Endothelial cell of umbilical vein (primary cell): ENCODE results near the gene MYEOV. TPM values are rescaled to one million over a fixed set of nuclear protein-coding genes. Genes with fewer than 3 reads are reported as not detected.

Experiments
- BruUV-seq: library from RNA; stranded (reverse); fragments of 400-500 nt; replicated peaks from 2 replicates; lab custom pipeline; 2021; lab: Mats Ljungman, UMichigan
- CTCF ChIA-PET: fragments of 300-600, 350-600 bp; sonication (Branson Sonifier 250); formaldehyde crosslinking; loops from one replicate; lab custom pipeline; 2021; ENCODE audit warnings: antibody characterized with exemption, inconsistent platforms; lab: Charles Lee
- POLR2A ChIA-PET: fragments of 300-600, 350-600 bp; sonication (Branson Sonifier 250); formaldehyde crosslinking; loops from one replicate; lab custom pipeline; 2021; ENCODE audit warnings: antibody characterized with exemption, inconsistent platforms; lab: Charles Lee
- DNase-seq: peaks from one replicate; pipeline ENCODE4 v3.0.0-alpha.2; 2011; ENCODE audit warnings: low read depth, low spot score
- FAIRE-seq: peaks from 2 replicates; lab custom pipeline; 2011; peaks lifted over from hg19 to GRCh38; lab: Jason Lieb, UNC
- H2AFZ ChIP-seq: 2 replicates; pipeline ENCODE4 v1.6.0; 2012; ENCODE audit warnings: low read depth, low read length, control low read depth, inconsistent platforms
- H3K27ac ChIP-seq: 2 replicates; pipeline ENCODE4 v1.5.1; 2011; ENCODE audit warnings: low read depth, mild to moderate bottlenecking, control low read depth, low read length, moderate library complexity; ENCODE audit not compliant: insufficient read depth
- H3K27me3 ChIP-seq, 2 experiments: 2 replicates each; pipeline versions ENCODE4 v1.6.0 to v1.6.1; 2011; ENCODE audit warnings: low read length in 2 of 2, mixed read lengths in 1 of 2; ENCODE audit not compliant: control insufficient read depth in 2 of 2, insufficient read depth in 2 of 2
- H3K36me3 ChIP-seq, 2 experiments: 2 replicates in 1 of 2; 3 replicates in 1 of 2; pipeline ENCODE4 v1.5.1; 2011; ENCODE audit warnings: low read length in 2 of 2, mild to moderate bottlenecking in 1 of 2, moderate library complexity in 1 of 2; ENCODE audit not compliant: control insufficient read depth in 2 of 2, insufficient read depth in 2 of 2; ENCODE audit errors: extremely low read depth in 1 of 2
- H3K4me1 ChIP-seq: 3 replicates; pipeline ENCODE4 v1.5.1; 2011; ENCODE audit warnings: mild to moderate bottlenecking, low read length; ENCODE audit not compliant: control insufficient read depth, insufficient read depth; ENCODE audit errors: extremely low read depth
- H3K4me2 ChIP-seq: 2 replicates; pipeline ENCODE4 v1.6.1; 2011; ENCODE audit warnings: low read length, control low read depth, mixed read lengths; ENCODE audit not compliant: insufficient read depth
- H3K4me3 ChIP-seq, 3 experiments: fragments of 200-600 bp in 1 of 3; sonication (generic), shearing (Covaris generic) in 1 of 3; replicated peaks in 1 of 3; 2 replicates each; pipeline ENCODE4 v1.5.1; 2011 to 2016; ENCODE audit warnings: control low read depth in 3 of 3, low read length in 3 of 3, mild to moderate bottlenecking in 2 of 3, inconsistent platforms in 1 of 3, low read depth in 1 of 3, moderate library complexity in 1 of 3; ENCODE audit not compliant: insufficient read depth in 1 of 3
- H3K79me2 ChIP-seq: 2 replicates; pipeline ENCODE4 v1.6.0; 2012; ENCODE audit warnings: low read length, inconsistent platforms; ENCODE audit not compliant: control insufficient read depth, insufficient read depth
- H3K9ac ChIP-seq: replicated peaks from 2 replicates; pipeline ENCODE3; 2011; ENCODE audit warnings: low read length, control low read depth; ENCODE audit not compliant: insufficient read depth; ENCODE audit errors: extremely low read depth
- H3K9me1 ChIP-seq: replicated peaks from 3 replicates; pipeline ENCODE4 v1.6.0; 2011; ENCODE audit warnings: mild to moderate bottlenecking, low read length; ENCODE audit not compliant: control insufficient read depth, insufficient read depth; ENCODE audit errors: extremely low read depth
- H3K9me3 ChIP-seq: replicated peaks from 2 replicates; pipeline ENCODE4 v1.5.1; 2012; ENCODE audit warnings: low read length, inconsistent platforms; ENCODE audit not compliant: control insufficient read depth, insufficient read depth
- H4K20me1 ChIP-seq: replicated peaks from 2 replicates; pipeline ENCODE3; 2011; ENCODE audit warnings: mild to moderate bottlenecking, low read length; ENCODE audit not compliant: control insufficient read depth, insufficient read depth; ENCODE audit errors: extremely low read depth
- FOS ChIP-seq: IDR thresholded peaks from 2 replicates; pipeline ENCODE4 v1.6.1; 2011; ENCODE audit warnings: mild to moderate bottlenecking, low read length, moderate library complexity, borderline replicate concordance; ENCODE audit not compliant: insufficient read depth
- GATA2 ChIP-seq: IDR thresholded peaks from 2 replicates; pipeline ENCODE4 v1.7.0; 2011; ENCODE audit warnings: low read depth, mild to moderate bottlenecking, moderate library complexity, mixed read lengths, low read length; ENCODE audit not compliant: insufficient read length, insufficient read depth
- JUN ChIP-seq: IDR thresholded peaks from 2 replicates; pipeline ENCODE4 v1.6.1; 2011; ENCODE audit warnings: borderline replicate concordance, low read depth; ENCODE audit not compliant: insufficient read length, insufficient read depth
- MYC ChIP-seq: IDR thresholded peaks from one replicate; pipeline ENCODE4 v1.6.1; 2011; ENCODE audit warnings: mild to moderate bottlenecking, low read depth, low read length
- POLR2A ChIP-seq: IDR thresholded peaks from 2 replicates; pipeline ENCODE4 v1.6.1; 2012; ENCODE audit warnings: low read depth, mild to moderate bottlenecking, control low read depth, low read length
- dilution Hi-C: fragments of 300-500 bp; cut with MboI; formaldehyde crosslinking; loops from one replicate; pipeline ENCODE4 v1.15.0; 2019; ENCODE audit warnings: low sequenced_read_pairs; ENCODE audit not compliant: extremely low pct_ligation_motif_present
- intact Hi-C: fragments of 100-400 bp; cut with micrococcal nuclease; formaldehyde crosslinking; loops from one replicate; pipeline ENCODE4 v1.10.0; 2022
- polyA plus RNA-seq, 4 experiments: library from polyadenylated mRNA; depleted of rRNA in 3 of 4; stranded (reverse) in 3 of 4; unstranded in 1 of 4; fragments of >200 nt; gene quantifications; 2 replicates each; pipeline versions ENCODE4 v1.2.1 to v1.2.3, GENCODE V29; 2011 to 2012; ENCODE audit warnings: missing spikeins in 1 of 4
- total RNA-seq: library from RNA; stranded (reverse); gene quantifications from 2 replicates; pipeline ENCODE4 v1.2.3, GENCODE V29; 2021

MYEOV gene
- total and polyA plus RNA-seq, 2 donors (not counting 3 experiments of a cell fraction or from before 2014, with no cell fraction given) = 3.8 to 14.4 TPM

GRCh38 chr11:69269926-69270697 is 23.8 kb upstream of the MYEOV start:
- H3K9me1 ChIP-seq = no peaks in the 10 kb centered on the region
- H3K79me2 ChIP-seq = no peaks in the 10 kb centered on the region
- FAIRE-seq = no peak
- TF ChIP-seq FOS (no peak), MYC (no peak), JUN (no peak), POLR2A (no peak)
- H3K9me3 ChIP-seq = no peaks in the 10 kb centered on the region
- no peak overlapping the region for H2AFZ ChIP-seq
- peaks cover 0 to 3% of the 10 kb centered on the region in 2 experiments for H3K27me3 ChIP-seq
- no TSS peak for BruUV-seq
- H3K4me2 ChIP-seq = no peak overlapping the region
- H3K4me1 ChIP-seq = peaks cover 14% of the 10 kb centered on the region
- intact Hi-C loops = loop anchor here (10.0 kb wide), 1 partner anchor 145 kb away; no protein-coding TSS in a partner anchor
- H3K9ac ChIP-seq = no peak overlapping the region
- POLR2A ChIA-PET = no interaction called here
- no peak for DNase-seq
- H3K4me3 ChIP-seq = no peak overlapping the region
- dilution Hi-C loops = no loop called here
- no peak overlapping the region for H3K27ac ChIP-seq
- H3K36me3 ChIP-seq = no peaks in the 10 kb centered on the region
- H4K20me1 ChIP-seq = no peaks in the 10 kb centered on the region
- CTCF ChIA-PET = interaction anchor here (0.8 to 1.4 kb wide), 2 partner anchors 19 to 23 kb away, joined by 3 to 5 read pairs; no protein-coding TSS in a partner anchor

GRCh38 chr11:69270941-69271340 is 23.0 kb upstream of the MYEOV start:
- FAIRE-seq (no peak), DNase-seq (no peak)
- TF ChIP-seq GATA2 = no peak
- Histone ChIP-seq H3K27ac (no peak overlapping the region), H3K4me1 (peaks cover 14% of the 10 kb centered on the region), H3K27me3 (peaks cover 2 to 3% of the 10 kb centered on the region in 2 experiments), H3K4me2 (no peak overlapping the region), H4K20me1 (no peaks in the 10 kb centered on the region), H3K9ac (no peak overlapping the region), H3K9me3 (no peaks in the 10 kb centered on the region), H3K79me2 (no peaks in the 10 kb centered on the region), H3K4me3 (no peak overlapping the region), H2AFZ (no peak overlapping the region), H3K9me1 (no peaks in the 10 kb centered on the region), H3K36me3 (no peaks in the 10 kb centered on the region)
- POLR2A ChIA-PET = no interaction called here
- BruUV-seq = no TSS peak
- intact Hi-C loops (no loop called here), dilution Hi-C loops (no loop called here)
- CTCF ChIA-PET = interaction anchor here (0.5 to 1.4 kb wide), 4 partner anchors 19 to 226 kb away, joined by 3 to 5 read pairs (median 4); no protein-coding TSS in a partner anchor
